ENCODE data around the gene SLC7A10. TPM values are rescaled to one million over a fixed set of nuclear protein-coding genes. Genes with fewer than 3 reads are reported as not detected.
"Not testable (repeated sequence)": the region's sequence is repeated elsewhere in the genome, so short reads cannot be mapped to it uniquely, and the experiment has no call there.

SLC7A10 gene
- total RNA-seq, 1 experiment from 2014 or later = not detected

GRCh38 chr19:33171222-33171795 lies 54.3 kb downstream of the SLC7A10 start:
- H3K9me3 ChIP-seq (replicated peaks) = no peaks in the 10 kb centered on the region
- H3K4me1 ChIP-seq (replicated peaks) = peaks cover 20% of the 10 kb centered on the region
- H3K4me3 ChIP-seq = no peak overlapping the region
- no peak for DNase-seq (ENCODE audit: low read depth in 1 of 2, low spot score in 2 of 2)
- H3K27me3 ChIP-seq (replicated peaks) = no peaks in the 10 kb centered on the region
- peaks cover under 1% of the 10 kb centered on the region for H3K36me3 ChIP-seq
- H3K27ac ChIP-seq = no peak overlapping the region

- no peak overlapping the region for H3K4me3 ChIP-seq
- no peaks in the 10 kb centered on the region for H3K9me3 ChIP-seq (replicated peaks)
- no peaks in the 10 kb centered on the region for H3K27me3 ChIP-seq (replicated peaks)
- no peak overlapping the region for H3K27ac ChIP-seq
- no peaks in the 10 kb centered on the region for H3K36me3 ChIP-seq
- H3K4me1 ChIP-seq (replicated peaks) = peaks cover 11% of the 10 kb centered on the region
- no peak for DNase-seq (ENCODE audit: low read depth in 1 of 2, low spot score in 2 of 2)
Measured at GRCh38 chr19:33168528-33168927, 57.1 kb downstream of the SLC7A10 start.

GRCh38 chr19:33167438-33167837 lies 58.2 kb downstream of the SLC7A10 start:
- DNase-seq (ENCODE audit: low read depth in 1 of 2, low spot score in 2 of 2) = no peak
- no peaks in the 10 kb centered on the region for H3K36me3 ChIP-seq
- H3K9me3 ChIP-seq (replicated peaks) = no peaks in the 10 kb centered on the region
- H3K4me3 ChIP-seq = no peak overlapping the region
- H3K4me1 ChIP-seq (replicated peaks) = peaks cover 11% of the 10 kb centered on the region
- no peak overlapping the region for H3K27ac ChIP-seq
- no peaks in the 10 kb centered on the region for H3K27me3 ChIP-seq (replicated peaks)

GRCh38 chr19:33166037-33166436 lies 59.6 kb downstream of the SLC7A10 start:
- not testable (repeated sequence) for H3K36me3 ChIP-seq; H3K9me3 ChIP-seq (replicated peaks); H3K4me1 ChIP-seq (replicated peaks); H3K27me3 ChIP-seq (replicated peaks); H3K27ac ChIP-seq; H3K4me3 ChIP-seq
- peak in 1 of 2 experiments; percentile 20 for DNase-seq (ENCODE audit: low read depth in 1 of 2, low spot score in 2 of 2)

GRCh38 chr19:33163481-33163880 lies 62.2 kb downstream of the SLC7A10 start:
- H3K27ac ChIP-seq = no peak overlapping the region
- H3K4me1 ChIP-seq (replicated peaks) = peaks cover 9% of the 10 kb centered on the region
- no peaks in the 10 kb centered on the region for H3K9me3 ChIP-seq (replicated peaks)
- no peak overlapping the region for H3K4me3 ChIP-seq
- no peaks in the 10 kb centered on the region for H3K27me3 ChIP-seq (replicated peaks)
- no peaks in the 10 kb centered on the region for H3K36me3 ChIP-seq
- DNase-seq (ENCODE audit: low read depth in 1 of 2, low spot score in 2 of 2) = no peak

- Histone ChIP-seq H3K4me3 (no peak overlapping the region), H3K27ac (no peak overlapping the region), H3K36me3 (no peaks in the 10 kb centered on the region), H3K9me3 (replicated peaks) (no peaks in the 10 kb centered on the region), H3K27me3 (replicated peaks) (no peaks in the 10 kb centered on the region), H3K4me1 (replicated peaks) (peaks cover 9% of the 10 kb centered on the region)
- no peak for DNase-seq (ENCODE audit: low read depth in 1 of 2, low spot score in 2 of 2)
Measured at GRCh38 chr19:33161201-33161600, 64.4 kb downstream of the SLC7A10 start.

- no peaks in the 10 kb centered on the region for H3K36me3 ChIP-seq
- H3K27me3 ChIP-seq (replicated peaks) = no peaks in the 10 kb centered on the region
- H3K4me3 ChIP-seq = no peak overlapping the region
- H3K4me1 ChIP-seq (replicated peaks) = peaks cover 9% of the 10 kb centered on the region
- H3K9me3 ChIP-seq (replicated peaks) = no peaks in the 10 kb centered on the region
- no peak overlapping the region for H3K27ac ChIP-seq
- DNase-seq (ENCODE audit: low read depth in 1 of 2, low spot score in 2 of 2) = no peak
Measured at GRCh38 chr19:33159893-33160292, 65.8 kb downstream of the SLC7A10 start.

- no peaks in the 10 kb centered on the region for H3K9me3 ChIP-seq (replicated peaks)
- H3K27ac ChIP-seq = no peak overlapping the region
- DNase-seq (ENCODE audit: low read depth in 1 of 2, low spot score in 2 of 2) = no peak
- H3K4me1 ChIP-seq (replicated peaks) = peaks cover 9% of the 10 kb centered on the region
- H3K27me3 ChIP-seq (replicated peaks) = no peaks in the 10 kb centered on the region
- no peaks in the 10 kb centered on the region for H3K36me3 ChIP-seq
- no peak overlapping the region for H3K4me3 ChIP-seq
Measured at GRCh38 chr19:33159149-33159548, 66.5 kb downstream of the SLC7A10 start.

Other genes with a start within 250 kb of the SLC7A10 start
- 42.1 and 49.2 TPM in 2 replicates for gene RHPN2, start 161.0 kb downstream of the SLC7A10 start, total RNA-seq (2014; rRNA removed; shearing (Covaris generic))
- 12.1 and 18.3 TPM in 2 replicates for gene GPATCH1, start 144.7 kb downstream of the SLC7A10 start, total RNA-seq (2014; rRNA removed; shearing (Covaris generic))
- not detected in 2 replicates for gene WDR88, start 93.7 kb downstream of the SLC7A10 start, total RNA-seq (2014; rRNA removed; shearing (Covaris generic))
- gene LRP3, start 31.5 kb downstream of the SLC7A10 start, total RNA-seq (2014; rRNA removed; shearing (Covaris generic)) = 2.1 and 2.9 TPM in 2 replicates
- 0.13 TPM in 1 of 2 replicates, not detected in the other for gene CEBPA, start 76.7 kb upstream of the SLC7A10 start, total RNA-seq (2014; rRNA removed; shearing (Covaris generic))
- 55.5 and 58.9 TPM in 2 replicates for gene CEBPG, start 147.9 kb upstream of the SLC7A10 start, total RNA-seq (2014; rRNA removed; shearing (Covaris generic))

Data from SJSA1 (cell line).